Epithelial cell of esophagus (primary cell): ENCODE results near the gene ZNF107.
A peak's percentile ranks its signal among the peaks of the same experiment; 100 is the strongest.

Experiments used
- DNase-seq: peaks from one replicate; pipeline ENCODE4 v3.0.0; 2010; ENCODE audit warnings: low read depth
- H3K4me3 ChIP-seq: 2 replicates; pipeline ENCODE4 v1.5.1; 2011; ENCODE audit warnings: mild to moderate bottlenecking, low read length, control low read depth
- CTCF ChIP-seq: IDR thresholded peaks from 2 replicates; pipeline ENCODE4 v1.5.1; 2011; ENCODE audit warnings: low read depth, mild to moderate bottlenecking, low read length, control low read depth, inconsistent platforms; ENCODE audit not compliant: insufficient read depth; ENCODE audit errors: missing control alignments

The ZNF107 gene

GRCh38 chr7:64626557-64626956, 39.4 kb upstream of the ZNF107 start:
- H3K4me3 ChIP-seq, result no peak overlapping the region
- no peak for TF ChIP-seq CTCF
- no peak for DNase-seq

GRCh38 chr7:64628192-64628591, 37.7 kb upstream of the ZNF107 start:
- no peak overlapping the region for H3K4me3 ChIP-seq
- DNase-seq, result peak; percentile 78
- no peak for TF ChIP-seq CTCF

GRCh38 chr7:64628721-64629120, 37.2 kb upstream of the ZNF107 start:
- H3K4me3 ChIP-seq, result no peak overlapping the region
- TF ChIP-seq CTCF, result no peak

GRCh38 chr7:64630496-64630895, 35.4 kb upstream of the ZNF107 start:
- H3K4me3 ChIP-seq, result no peak overlapping the region
- DNase-seq, result no peak
- peak; percentile 49 for TF ChIP-seq CTCF

More at GRCh38 chr7:64628721-64629120, 37.2 kb upstream of the ZNF107 start:
- DNase-seq, result peak; percentile 67

- TF ChIP-seq CTCF, result no peak
- no peak for DNase-seq
Observed at GRCh38 chr7:64632029-64632428, 33.9 kb upstream of the ZNF107 start.

GRCh38 chr7:64633401-64633800, 32.5 kb upstream of the ZNF107 start:
- no peak for TF ChIP-seq CTCF
- DNase-seq, result no peak
- no peak overlapping the region for H3K4me3 ChIP-seq

More at GRCh38 chr7:64632029-64632428, 33.9 kb upstream of the ZNF107 start:
- H3K4me3 ChIP-seq, result no peak overlapping the region

GRCh38 chr7:64634406-64635062, 31.4 kb upstream of the ZNF107 start:
- no peak overlapping the region for H3K4me3 ChIP-seq
- no peak for TF ChIP-seq CTCF
- no peak for DNase-seq
